NCI-H2227 (cell line): Measurements from ENCODE around the gene PCSK1N.

ENCODE experiments used
- DNase-seq: peaks from one replicate; lab custom pipeline; 2025; ENCODE audit not compliant: unreplicated experiment; lab: John Stamatoyannopoulos, UW

The PCSK1N gene

GRCh38 chrX:48791063-48791820, 44.2 kb downstream of the PCSK1N start:
- peak; percentile 39 for DNase-seq

- DNase-seq = no peak
These were observed 44.9 kb downstream of the PCSK1N start for GRCh38 chrX:48790477-48790876.

- DNase-seq = no peak
These were observed 45.8 kb downstream of the PCSK1N start for GRCh38 chrX:48789366-48790220.

- DNase-seq = no peak
These were observed 47.6 kb downstream of the PCSK1N start for GRCh38 chrX:48787505-48788443.

- DNase-seq = no peak
These were observed 48.4 kb downstream of the PCSK1N start for GRCh38 chrX:48786825-48787504.

GRCh38 chrX:48786341-48786800, 49.0 kb downstream of the PCSK1N start, which contains the start of gene GATA1:
TSS of gene GATA1 (plus strand) at chrX:48786590. CDS start at chrX:48791110, 4,520 bp downstream.
- no peak for DNase-seq

- DNase-seq = no peak
These were observed 49.7 kb downstream of the PCSK1N start for GRCh38 chrX:48785540-48786214.

- no peak for DNase-seq
These were observed 50.2 kb downstream of the PCSK1N start for GRCh38 chrX:48785186-48785539.

GRCh38 chrX:48784726-48785125, 50.7 kb downstream of the PCSK1N start:
- no peak for DNase-seq

GRCh38 chrX:48782795-48783194, 52.6 kb downstream of the PCSK1N start:
- no peak for DNase-seq

GRCh38 chrX:48782216-48782615, 53.2 kb downstream of the PCSK1N start:
- no peak for DNase-seq

- no peak for DNase-seq
These were observed 53.7 kb downstream of the PCSK1N start for GRCh38 chrX:48781705-48782104.
